VCaP (cell line): ENCODE measurements around the gene EFS.

ENCODE experiments used
- H3K27ac ChIP-seq: fragments of 450-650 bp; 2 replicates; pipeline ENCODE4 v1.5.1; 2017
- CTCF ChIP-seq: fragments of 450-650 bp; conservative IDR thresholded peaks from 2 replicates; pipeline ENCODE4 v1.5.1; 2017; ENCODE audit warnings: mild to moderate bottlenecking, moderate library complexity

Gene EFS

DNA sequence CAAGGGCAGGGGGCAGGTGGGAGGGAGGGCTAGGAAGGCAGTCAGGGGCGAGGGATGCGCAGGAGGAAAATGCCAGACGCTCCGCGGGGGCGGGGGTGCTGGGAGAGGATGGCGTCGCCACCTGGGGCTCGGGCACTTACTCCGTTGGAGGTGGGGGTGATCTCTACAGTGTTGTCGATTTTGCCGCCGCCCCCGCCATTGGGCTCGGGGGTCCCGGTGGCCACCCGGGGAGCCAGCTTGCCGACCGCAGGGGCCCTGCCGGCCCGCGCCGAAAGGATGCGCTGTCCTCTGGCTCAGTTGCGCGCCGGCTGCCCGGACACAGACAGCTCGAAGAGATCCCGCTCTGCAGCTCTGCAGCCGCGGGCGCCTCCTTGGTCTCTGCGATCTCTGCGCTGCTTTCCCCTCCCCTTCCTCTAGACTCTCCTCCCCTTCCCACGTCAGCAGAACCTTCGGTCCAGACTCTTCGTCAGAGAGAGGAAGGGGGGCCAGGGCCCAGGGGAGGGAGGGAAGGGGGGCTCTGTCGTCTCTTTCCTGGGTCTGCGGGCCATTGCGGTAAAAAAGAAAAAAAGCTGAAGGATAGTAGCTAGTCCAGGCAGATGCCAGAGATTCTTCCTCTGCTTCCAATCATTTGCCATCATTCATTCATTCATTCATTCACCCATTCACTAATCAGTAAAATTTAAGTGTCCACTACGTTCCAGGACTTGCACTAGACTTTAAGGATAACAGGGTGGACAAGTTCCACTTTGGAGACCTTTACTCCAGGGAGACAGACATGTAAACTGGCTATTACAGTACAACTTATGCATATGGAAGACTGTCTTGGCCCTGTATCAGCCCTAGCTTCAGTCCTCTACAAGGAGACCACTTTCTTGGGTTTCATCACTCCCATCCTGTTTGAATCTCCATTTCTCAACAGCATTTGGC, 12.2 kb downstream of the EFS start, which contains the start of gene SLC22A17:
TSS of gene SLC22A17 (minus strand) at position 382 of the 927 bp plus-strand sequence.
- TF ChIP-seq CTCF: peak; percentile 24; the same call in 1 of the 2 replicates

DNA sequence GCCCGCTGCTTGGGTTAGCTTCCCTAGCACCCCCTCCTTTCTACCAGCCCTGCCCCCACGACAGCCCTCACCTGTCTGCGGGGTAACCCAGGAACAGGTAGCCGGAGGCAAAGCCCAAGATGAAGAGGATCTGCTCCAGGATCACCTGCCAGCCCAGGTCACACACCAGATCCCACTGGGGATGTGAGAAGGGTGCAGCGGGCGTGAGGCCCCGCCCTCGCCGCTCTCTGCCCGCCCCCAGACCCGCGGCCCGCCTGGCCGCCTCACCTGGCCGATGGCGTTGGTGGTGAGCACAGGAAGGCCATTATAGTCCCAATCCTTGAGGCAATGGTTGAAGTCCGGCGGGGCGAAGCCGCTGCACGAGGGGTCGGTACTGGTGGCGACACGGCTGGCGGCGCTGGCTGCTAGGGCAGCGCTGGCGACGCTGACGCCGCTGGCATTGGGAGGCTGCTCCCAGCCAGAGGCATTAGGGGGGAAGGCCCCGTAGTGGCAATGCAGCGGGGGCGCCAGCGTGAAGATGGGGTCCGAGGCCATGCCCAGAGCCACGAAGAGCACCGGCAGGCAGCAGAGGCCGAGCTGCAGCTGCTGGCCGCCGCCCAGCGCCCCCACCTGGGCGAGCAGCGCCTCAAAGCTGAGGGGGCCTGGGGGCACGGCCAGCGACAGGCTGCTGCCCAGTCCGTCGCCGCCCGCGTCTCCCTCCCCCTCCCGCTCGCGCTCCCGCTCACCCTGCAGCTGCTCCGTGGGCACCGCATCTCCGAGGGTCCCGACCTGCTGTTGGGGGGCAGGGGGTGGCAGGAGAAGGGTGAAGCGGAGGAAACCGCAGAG, 13.1 kb downstream of the EFS start:
- peak overlapping the region; percentile 51; the same call in 1 of the 2 replicates for H3K27ac ChIP-seq
- TF ChIP-seq CTCF: no peak

More for the DNA sequence above, 12.2 kb downstream of the EFS start, which contains the start of gene SLC22A17:
- H3K27ac ChIP-seq: peak within 1 kb of the TSS; percentile 51

DNA sequence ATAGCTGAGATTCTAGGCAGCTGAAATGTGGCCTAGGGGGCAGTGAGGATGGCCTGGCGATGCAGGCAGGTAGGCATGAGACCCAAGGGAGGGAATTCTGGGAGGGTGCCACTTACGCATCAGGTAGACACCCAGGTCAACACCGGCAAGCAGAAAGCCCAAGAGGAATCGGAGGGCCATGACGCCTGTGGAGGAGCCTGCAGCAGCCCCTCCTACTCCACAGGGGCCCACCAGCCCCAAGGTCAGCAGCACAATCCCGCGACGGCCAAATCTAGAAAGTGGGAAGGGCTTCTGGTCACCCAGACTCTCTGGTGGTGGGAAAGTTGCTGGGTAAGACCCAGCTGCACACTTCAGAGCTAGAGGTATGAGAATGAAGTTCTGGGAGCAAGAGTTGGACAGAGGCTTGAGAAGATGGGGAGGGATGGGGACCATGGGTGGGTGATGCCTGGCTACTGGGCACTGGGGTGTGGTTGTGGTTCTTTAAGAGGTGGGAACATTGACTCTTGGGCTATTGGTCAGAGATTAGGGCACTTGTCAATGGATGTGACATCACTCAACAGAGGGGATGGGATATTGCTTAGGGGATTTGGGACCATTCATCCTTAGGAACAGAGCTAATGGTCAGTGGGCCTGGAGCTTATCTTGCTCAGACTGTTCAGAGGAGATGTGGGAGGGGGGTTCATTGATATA, 15.7 kb downstream of the EFS start:
- no peak overlapping the region for H3K27ac ChIP-seq
- TF ChIP-seq CTCF: no peak

- H3K27ac ChIP-seq: no peak overlapping the region
- TF ChIP-seq CTCF: no peak
These were observed 16.7 kb downstream of the EFS start for GRCh38 chr14:23348297-23348655.

DNA sequence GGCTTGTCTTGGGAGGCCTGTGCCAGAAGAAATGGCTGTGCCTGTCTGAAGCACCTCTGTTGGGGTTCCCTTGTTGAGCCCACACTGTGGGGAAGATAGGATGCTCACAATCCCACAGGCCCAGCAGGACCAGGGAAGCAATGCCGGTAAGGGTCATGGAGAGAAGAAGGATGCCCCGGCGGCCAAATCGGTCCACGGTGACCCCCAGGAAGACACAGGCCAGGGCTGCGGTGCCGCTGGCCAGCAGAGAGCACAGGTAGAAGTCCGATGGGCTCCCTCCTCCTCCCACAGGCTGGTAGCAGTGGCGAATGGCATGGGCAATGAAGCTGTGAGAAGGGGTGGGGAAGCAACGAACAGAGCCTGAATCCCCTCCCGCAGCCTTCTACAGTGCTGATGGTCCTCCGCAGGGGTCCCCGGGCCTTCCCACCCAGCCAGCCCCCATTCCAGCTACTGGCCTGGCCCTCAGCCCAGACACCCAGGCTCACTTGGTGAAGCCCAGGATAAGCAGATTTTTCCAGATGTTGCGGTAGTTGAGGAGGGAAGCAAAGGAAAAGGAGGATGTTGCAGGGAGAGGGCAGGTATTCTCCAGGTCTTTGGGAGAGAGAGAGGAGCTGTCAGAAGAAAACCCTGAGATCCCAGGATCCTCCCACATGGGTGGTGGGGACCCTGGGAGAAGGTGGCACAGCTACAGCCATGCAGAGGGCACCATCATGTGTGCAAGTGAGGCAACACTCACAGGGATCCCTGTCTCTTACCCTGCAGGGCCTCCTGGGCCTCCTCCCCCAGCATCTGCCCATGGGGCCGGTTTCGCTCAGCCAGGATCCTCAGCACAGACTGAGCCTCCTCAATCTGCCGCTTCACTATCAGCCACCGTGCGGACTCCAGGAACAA, 17.3 kb downstream of the EFS start:
- H3K27ac ChIP-seq: no peak overlapping the region
- no peak for TF ChIP-seq CTCF

- no peak for TF ChIP-seq CTCF
- no peak overlapping the region for H3K27ac ChIP-seq
These were observed 18.1 kb downstream of the EFS start for GRCh38 chr14:23346693-23347405.
